Liver (tissue), 9 donors: ENCODE data around the gene POU6F2. TPM values are rescaled to one million over a fixed set of nuclear protein-coding genes. Genes with fewer than 3 reads are reported as not detected.

Source experiments
- DNase-seq: peaks from one replicate; pipeline ENCODE4 v3.0.0-alpha.2; 2017; ENCODE audit warnings: low spot score
- H3K27ac ChIP-seq, 2 donors: one replicate each; pipeline ENCODE4 v1.7.0; 2013; ENCODE audit warnings: inconsistent platforms in 2 of 2, low read length in 2 of 2, control low read depth in 1 of 2, low read depth in 1 of 2, mild to moderate bottlenecking in 1 of 2
- H3K27me3 ChIP-seq, 4 donors: one replicate each; pipeline versions ENCODE4 v1.6.1 to v1.7.0; 2013; ENCODE audit warnings: low read length in 3 of 4, inconsistent platforms in 1 of 4, mild to moderate bottlenecking in 1 of 4, moderate library complexity in 1 of 4; ENCODE audit not compliant: control insufficient read depth in 4 of 4, insufficient read depth in 4 of 4
- H3K36me3 ChIP-seq, 4 donors: one replicate each; pipeline versions ENCODE4 v1.6.1 to v1.7.0; 2013; ENCODE audit warnings: low read length in 3 of 4, mild to moderate bottlenecking in 3 of 4, low read depth in 1 of 4, moderate library complexity in 1 of 4; ENCODE audit not compliant: control insufficient read depth in 4 of 4, insufficient read depth in 3 of 4
- H3K4me1 ChIP-seq, 4 donors: one replicate each; pipeline versions ENCODE4 v1.6.1 to v1.7.0; 2013; ENCODE audit warnings: low read length in 3 of 4, mild to moderate bottlenecking in 3 of 4, moderate library complexity in 1 of 4; ENCODE audit not compliant: control insufficient read depth in 4 of 4, insufficient read depth in 4 of 4
- H3K4me3 ChIP-seq, 3 donors: one replicate each; pipeline versions ENCODE4 v1.6.1 to v1.7.0; 2013; ENCODE audit warnings: low read length in 3 of 3, control low read depth in 1 of 3, low read depth in 1 of 3, mild to moderate bottlenecking in 1 of 3
- H3K9ac ChIP-seq, 2 donors: one replicate each; pipeline ENCODE4 v1.7.0; 2013; ENCODE audit warnings: low read length in 2 of 2, mild to moderate bottlenecking in 2 of 2, moderate library complexity in 2 of 2, control low read depth in 1 of 2, low read depth in 1 of 2
- H3K9me3 ChIP-seq, 4 donors: one replicate each; pipeline versions ENCODE4 v1.6.1 to v1.7.0; 2013; ENCODE audit warnings: low read length in 3 of 4; ENCODE audit not compliant: control insufficient read depth in 4 of 4
- EGR1 ChIP-seq, 2 donors: IDR thresholded peaks; 2 replicates each; pipeline ENCODE4 v1.6.1; 2016 to 2018; ENCODE audit warnings: antibody characterized with exemption in 2 of 2, low read depth in 2 of 2
- FOXA1 ChIP-seq: IDR thresholded peaks from 2 replicates; pipeline ENCODE4 v1.6.1; 2016; ENCODE audit warnings: antibody characterized with exemption
- FOXA2 ChIP-seq: IDR thresholded peaks from 2 replicates; pipeline ENCODE4 v1.6.1; 2016; ENCODE audit warnings: antibody characterized with exemption
- GABPA ChIP-seq, 2 donors: IDR thresholded peaks in 1 of 2; conservative IDR thresholded peaks in 1 of 2; 2 replicates each; pipeline ENCODE4 v1.6.1; 2016; ENCODE audit warnings: antibody characterized with exemption in 2 of 2, mild to moderate bottlenecking in 1 of 2, moderate library complexity in 1 of 2
- HNF4A ChIP-seq, 2 donors: conservative IDR thresholded peaks; 2 replicates each; pipeline ENCODE4 v1.6.1; 2016; ENCODE audit warnings: antibody characterized with exemption in 2 of 2, mild to moderate bottlenecking in 2 of 2
- HNF4G ChIP-seq: IDR thresholded peaks from 2 replicates; pipeline ENCODE4 v1.6.1; 2016; ENCODE audit warnings: antibody characterized with exemption
- JUND ChIP-seq, 2 donors: IDR thresholded peaks; 2 replicates each; pipeline ENCODE4 v1.6.1; 2016; ENCODE audit warnings: antibody characterized with exemption in 2 of 2
- MAX ChIP-seq: IDR thresholded peaks from 2 replicates; pipeline ENCODE4 v1.6.1; 2016; ENCODE audit warnings: antibody characterized with exemption
- NR2F2 ChIP-seq: IDR thresholded peaks from 2 replicates; pipeline ENCODE4 v1.6.1; 2016; ENCODE audit warnings: antibody characterized with exemption
- RAD21 ChIP-seq, 2 donors: IDR thresholded peaks; 2 replicates each; pipeline ENCODE4 v1.6.1; 2016; ENCODE audit warnings: antibody characterized with exemption in 2 of 2, mild to moderate bottlenecking in 2 of 2
- REST ChIP-seq: IDR thresholded peaks from 2 replicates; pipeline ENCODE4 v1.6.1; 2016; ENCODE audit warnings: antibody characterized with exemption, mild to moderate bottlenecking
- RXRA ChIP-seq, 2 donors: IDR thresholded peaks; 2 replicates each; pipeline ENCODE4 v1.6.1; 2017 to 2018; ENCODE audit warnings: antibody characterized with exemption in 2 of 2, mild to moderate bottlenecking in 1 of 2
- SP1 ChIP-seq: IDR thresholded peaks from 2 replicates; pipeline ENCODE4 v1.6.1; 2018; ENCODE audit warnings: antibody characterized with exemption, mild to moderate bottlenecking
- TAF1 ChIP-seq: conservative IDR thresholded peaks from 2 replicates; pipeline ENCODE4 v1.6.1; 2016; ENCODE audit warnings: antibody characterized with exemption, mild to moderate bottlenecking
- YY1 ChIP-seq: IDR thresholded peaks from 2 replicates; pipeline ENCODE4 v1.6.1; 2016; ENCODE audit warnings: antibody characterized with exemption, mild to moderate bottlenecking
- WGBS: extraction: QIAGEN DNeasy Blood & Tissue Kit; methylation state at CpG from one replicate; pipeline ENCODE4 v1.1.7; 2013; 5-methylcytosine and 5-hydroxymethylcytosine counted together
- polyA plus RNA-seq, 2 donors: library from polyadenylated mRNA; stranded (reverse) in 1 of 2; unstranded in 1 of 2; fragments of 200-250 nt in 1 of 2; fragments of >200 nt in 1 of 2; fragmentation: Nextera tagmentation in 1 of 2; extraction: Ambion mirVana in 1 of 2; gene quantifications; one replicate each; pipeline versions ENCODE4 v1.2.1 to v1.2.3, GENCODE V29; 2013 to 2015
- total RNA-seq, 2 donors: library from RNA; depleted of rRNA; stranded (reverse); fragments of >200 nt; gene quantifications; one replicate each; pipeline ENCODE4 v1.2.3, GENCODE V29; 2014
- TF ChIP-seq, protein P1 (sequence below): IDR thresholded peaks from 2 replicates; pipeline ENCODE4 v1.6.1; 2016; ENCODE audit warnings: antibody characterized with exemption
- donor health status: healthy.
- donor health status: healthy.
- donor health status: healthy.
- donor health status: healthy.
- donor health status: healthy.

The POU6F2 gene
- total and polyA plus RNA-seq, 4 donors: under 0.01 to 0.24 (median 0.08) TPM; not detected in 1

DNA sequence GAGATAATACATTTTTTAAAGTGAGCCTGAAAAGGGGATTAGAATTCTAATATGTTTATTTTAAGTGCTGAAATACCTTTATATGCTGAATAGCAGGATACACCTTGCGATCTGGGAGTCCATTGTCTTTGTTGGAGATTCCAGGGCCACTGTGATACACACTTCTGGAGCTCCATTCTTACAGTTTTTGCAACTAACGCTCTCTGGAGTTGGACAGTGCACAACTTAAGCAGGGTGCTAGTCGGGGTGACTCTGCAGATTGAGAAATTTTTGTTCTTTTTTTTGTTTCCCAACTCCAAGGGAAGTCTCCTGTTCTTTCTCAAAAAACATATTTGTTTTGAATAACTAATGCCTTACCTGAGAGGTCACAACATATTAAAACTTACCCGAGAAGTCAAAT lies 23.7 kb upstream of the POU6F2 start:
- no peak for DNase-seq
- H3K4me3 ChIP-seq: peak overlapping the region in 1 of 3 donors; percentile 25
- H3K27me3 ChIP-seq: no peaks in the 10 kb centered on the region
- TF ChIP-seq FOXA1 (no peak), GABPA (IDR thresholded peaks at IDR 0.05 in 1 of 2, conservative IDR thresholded peaks at IDR 0.05 in 1 of 2) (no peak), MAX (no peak), HNF4G (no peak), YY1 (no peak), FOXA2 (no peak)
- no peaks in the 10 kb centered on the region for H3K9me3 ChIP-seq
- 47% methylated on average over 4 of the region's 4 CpGs for WGBS
- H3K4me1 ChIP-seq: peaks cover 5 to 22% (median 12%) of the 10 kb centered on the region in 4 donors
- H3K27ac ChIP-seq: no peak overlapping the region
- no peaks in the 10 kb centered on the region for H3K36me3 ChIP-seq
- no peak overlapping the region for H3K9ac ChIP-seq

DNA sequence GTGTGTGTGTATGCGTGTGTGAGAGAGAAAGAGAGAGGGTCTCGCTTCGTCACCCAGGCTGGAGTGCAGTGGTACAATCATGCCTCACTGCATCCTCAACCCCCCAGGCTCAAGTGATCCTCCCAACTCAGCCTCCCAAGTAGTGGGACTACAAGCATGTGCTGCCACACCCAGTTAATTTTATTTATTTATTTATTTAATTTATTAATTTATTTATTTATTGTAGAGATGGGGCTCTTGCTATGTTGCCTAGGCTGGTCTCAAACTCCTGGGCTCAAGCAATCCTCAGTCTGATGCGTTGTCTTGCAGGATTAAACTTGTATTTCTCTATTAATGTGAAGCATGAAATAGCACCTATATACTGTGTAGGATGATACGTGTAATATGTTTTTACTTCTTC lies 21.8 kb upstream of the POU6F2 start:
- TF ChIP-seq HNF4G (no peak), HNF4A (conservative IDR thresholded peaks at IDR 0.05) (no peak), REST (no peak), FOXA2 (no peak), YY1 (no peak), FOXA1 (no peak), MAX (no peak), JUND (IDR thresholded peaks at IDR 0.05) (no peak), EGR1 (IDR thresholded peaks at IDR 0.05; ENCODE audit: low read depth in 2 of 2) (no peak), NR2F2 (no peak), TAF1 (no peak), SP1 (no peak), GABPA (IDR thresholded peaks at IDR 0.05 in 1 of 2, conservative IDR thresholded peaks at IDR 0.05 in 1 of 2) (no peak), RAD21 (IDR thresholded peaks at IDR 0.05) (no peak), RXRA (IDR thresholded peaks at IDR 0.05) (no peak)
- TF ChIP-seq, protein P1, sequence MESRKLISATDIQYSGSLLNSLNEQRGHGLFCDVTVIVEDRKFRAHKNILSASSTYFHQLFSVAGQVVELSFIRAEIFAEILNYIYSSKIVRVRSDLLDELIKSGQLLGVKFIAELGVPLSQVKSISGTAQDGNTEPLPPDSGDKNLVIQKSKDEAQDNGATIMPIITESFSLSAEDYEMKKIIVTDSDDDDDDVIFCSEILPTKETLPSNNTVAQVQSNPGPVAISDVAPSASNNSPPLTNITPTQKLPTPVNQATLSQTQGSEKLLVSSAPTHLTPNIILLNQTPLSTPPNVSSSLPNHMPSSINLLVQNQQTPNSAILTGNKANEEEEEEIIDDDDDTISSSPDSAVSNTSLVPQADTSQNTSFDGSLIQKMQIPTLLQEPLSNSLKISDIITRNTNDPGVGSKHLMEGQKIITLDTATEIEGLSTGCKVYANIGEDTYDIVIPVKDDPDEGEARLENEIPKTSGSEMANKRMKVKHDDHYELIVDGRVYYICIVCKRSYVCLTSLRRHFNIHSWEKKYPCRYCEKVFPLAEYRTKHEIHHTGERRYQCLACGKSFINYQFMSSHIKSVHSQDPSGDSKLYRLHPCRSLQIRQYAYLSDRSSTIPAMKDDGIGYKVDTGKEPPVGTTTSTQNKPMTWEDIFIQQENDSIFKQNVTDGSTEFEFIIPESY: no peak
- Histone ChIP-seq H3K9me3 (no peaks in the 10 kb centered on the region), H3K9ac (no peak overlapping the region), H3K4me1 (peaks cover 0 to 19% (median 10%) of the 10 kb centered on the region in 4 donors), H3K4me3 (no peak overlapping the region), H3K36me3 (no peaks in the 10 kb centered on the region), H3K27ac (no peak overlapping the region), H3K27me3 (no peaks in the 10 kb centered on the region)
- WGBS: 86% methylated on average over 5 of the region's 5 CpGs
- no peak for DNase-seq
